Iris pigment epithelial cell (primary cell): ENCODE results near the gene CCDC9.
A peak's percentile ranks its signal among the peaks of the same experiment; 100 is the strongest.
"Not testable (repeated sequence)": the region's sequence is repeated elsewhere in the genome, so short reads cannot be mapped to it uniquely, and the experiment has no call there.

ENCODE experiments used
- DNase-seq: peaks from one replicate; pipeline ENCODE4 v3.0.0-alpha.2; 2011; ENCODE audit warnings: low read depth

CCDC9 gene

GRCh38 chr19:47300867-47301266 is 44.5 kb downstream of the CCDC9 start:
- not testable (repeated sequence) for DNase-seq

- DNase-seq: no peak
Measured at GRCh38 chr19:47302249-47302648, 45.9 kb downstream of the CCDC9 start.

GRCh38 chr19:47303966-47304365 is 47.6 kb downstream of the CCDC9 start:
- no peak for DNase-seq

- peak; percentile 94 for DNase-seq
Measured at GRCh38 chr19:47305309-47305751, 49.0 kb downstream of the CCDC9 start.

- no peak for DNase-seq
Measured at GRCh38 chr19:47306303-47306702, 50.0 kb downstream of the CCDC9 start.

- no peak for DNase-seq
Measured at GRCh38 chr19:47309038-47309437, 52.7 kb downstream of the CCDC9 start.

- no peak for DNase-seq
Measured at GRCh38 chr19:47309608-47310007, 53.3 kb downstream of the CCDC9 start, which contains the start of gene C5AR1. Gene C5AR1 (plus strand): TSS chr19:47309861. CDS start chr19:47309896, 35 bp downstream.

- DNase-seq: no peak
Measured at GRCh38 chr19:47310323-47310722, 54.0 kb downstream of the CCDC9 start.

GRCh38 chr19:47310819-47311218 is 54.5 kb downstream of the CCDC9 start:
- peak; percentile 46 for DNase-seq

- no peak for DNase-seq
Measured at GRCh38 chr19:47312366-47313006, 56.2 kb downstream of the CCDC9 start.

GRCh38 chr19:47313754-47314295 is 57.5 kb downstream of the CCDC9 start:
- no peak for DNase-seq

GRCh38 chr19:47315125-47315821 is 58.9 kb downstream of the CCDC9 start:
- peak; percentile 99 for DNase-seq

GRCh38 chr19:47316513-47316912 is 60.2 kb downstream of the CCDC9 start:
- DNase-seq: no peak

- no peak for DNase-seq
Measured at GRCh38 chr19:47319923-47320871, 63.9 kb downstream of the CCDC9 start.
